ENCODE data around the gene SMG7. TPM values are rescaled to one million over a fixed set of nuclear protein-coding genes. Genes with fewer than 3 reads are reported as not detected.
A peak's percentile ranks its signal among the peaks of the same experiment; 100 is the strongest.

Gene SMG7
- total RNA-seq, 2 experiments from 2014 or later: 45.5 to 46.2 TPM

DNA sequence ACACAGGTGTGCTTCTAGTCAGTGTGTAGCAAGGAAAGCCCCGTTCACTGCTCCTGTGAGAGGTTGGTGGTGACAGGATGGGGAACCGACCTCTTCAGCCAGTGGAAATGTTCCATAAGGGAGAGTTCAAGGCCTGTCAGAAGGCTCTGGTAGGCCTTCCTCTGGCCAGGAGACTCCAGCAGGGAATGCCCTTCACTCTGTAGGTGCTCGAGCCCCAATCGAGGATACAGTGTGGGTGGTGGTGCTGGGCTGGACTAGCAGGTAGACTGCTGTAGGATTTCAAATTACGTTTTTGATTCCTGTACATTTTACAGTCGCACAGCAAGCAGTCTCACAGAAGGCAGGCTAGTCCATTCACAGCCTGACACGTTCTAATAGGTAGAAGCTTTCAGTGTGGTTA is 80.1 kb downstream of the SMG7 start:
- DNase-seq: no peak
- Mint-ChIP-seq H3K27me3 (no peaks in the 10 kb centered on the region), H3K9me3 (no peaks in the 10 kb centered on the region), H3K27ac (no peak overlapping the region), H3K36me3 (peaks cover 28% of the 10 kb centered on the region), H3K4me1 (ENCODE audit: low read depth) (peaks cover 2% of the 10 kb centered on the region), H3K4me3 (no peak overlapping the region)
- intact Hi-C loops (cut with micrococcal nuclease): no loop called here
- ChIA-PET CTCF (no interaction called here), POLR2A (no interaction called here)

DNA sequence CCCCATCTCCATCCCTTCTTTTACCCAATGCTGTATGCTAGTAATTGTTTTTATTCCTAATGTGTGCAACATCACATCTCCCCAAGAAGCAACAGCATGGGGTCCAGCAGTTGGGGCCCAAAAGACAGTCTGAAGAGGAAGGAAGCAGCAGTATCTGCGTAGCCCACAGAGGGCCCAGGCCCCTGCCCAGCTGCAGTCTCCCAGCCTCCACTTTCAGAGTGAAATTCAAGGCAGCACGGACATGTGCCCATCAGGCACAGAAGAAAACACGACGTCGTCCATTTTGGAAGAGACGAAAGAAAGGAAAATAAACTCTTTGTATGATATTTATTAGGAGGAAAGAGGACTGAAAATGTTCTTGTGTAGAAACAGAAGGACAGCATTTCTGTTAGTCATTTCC is 80.6 kb downstream of the SMG7 start:
- Mint-ChIP-seq H3K9me3 (no peaks in the 10 kb centered on the region), H3K36me3 (peaks cover 30% of the 10 kb centered on the region), H3K27me3 (no peaks in the 10 kb centered on the region), H3K4me1 (ENCODE audit: low read depth) (peaks cover 2% of the 10 kb centered on the region), H3K4me3 (no peak overlapping the region), H3K27ac (peak overlapping the region; percentile 11)
- DNase-seq: no peak
- ChIA-PET POLR2A (no interaction called here), CTCF (no interaction called here)
- intact Hi-C loops (cut with micrococcal nuclease): no loop called here

DNA sequence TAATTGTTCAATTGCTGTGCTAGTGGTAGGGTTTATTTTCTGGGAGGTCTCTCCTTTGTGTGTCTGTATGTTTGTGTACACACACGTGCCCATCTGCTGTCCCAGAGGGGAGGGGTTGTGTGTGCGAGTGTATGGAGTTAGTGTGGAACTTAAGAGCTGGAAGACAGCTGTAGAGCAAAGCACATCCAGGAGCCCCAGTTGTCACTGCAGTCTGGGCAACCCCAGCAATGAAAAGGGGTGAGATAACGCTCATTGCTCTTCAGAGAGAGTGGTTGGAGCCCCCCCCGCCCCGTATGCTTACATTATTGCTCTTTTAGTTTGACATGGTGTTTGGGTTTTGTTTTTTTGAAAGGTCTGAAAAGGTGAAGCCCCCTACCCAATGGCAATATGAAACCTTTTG is 81.0 kb downstream of the SMG7 start:
- peaks cover 2% of the 10 kb centered on the region for H3K4me1 Mint-ChIP-seq (ENCODE audit: low read depth)
- no peak for DNase-seq
- ChIA-PET CTCF (no interaction called here), POLR2A (no interaction called here)
- intact Hi-C loops (cut with micrococcal nuclease): no loop called here
- peaks cover 30% of the 10 kb centered on the region for H3K36me3 Mint-ChIP-seq
- peak overlapping the region; percentile 40 for H3K27ac Mint-ChIP-seq
- no peaks in the 10 kb centered on the region for H3K27me3 Mint-ChIP-seq
- no peak overlapping the region for H3K4me3 Mint-ChIP-seq
- no peaks in the 10 kb centered on the region for H3K9me3 Mint-ChIP-seq

DNA sequence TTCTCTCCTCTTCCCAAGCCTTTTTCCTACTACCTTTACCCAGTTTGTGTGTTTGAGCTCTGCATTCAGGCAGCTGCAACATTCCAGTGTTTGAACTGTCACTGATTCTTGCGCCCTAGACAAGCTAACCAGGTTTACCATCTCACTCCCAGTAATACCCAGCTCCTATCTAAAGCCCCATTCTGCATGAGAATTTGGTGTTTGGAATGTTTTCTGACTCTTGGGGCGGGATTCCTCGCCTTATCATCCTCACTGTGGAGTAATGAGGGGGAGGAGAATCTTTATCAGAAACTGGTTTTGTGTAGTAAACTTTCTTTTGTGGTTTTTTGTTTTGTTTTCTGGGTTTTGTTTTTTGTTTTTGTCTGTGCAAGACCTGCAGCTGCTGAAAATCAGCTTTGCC is 81.5 kb downstream of the SMG7 start:
- Mint-ChIP-seq H3K27me3 (no peaks in the 10 kb centered on the region), H3K9me3 (no peaks in the 10 kb centered on the region), H3K4me3 (no peak overlapping the region), H3K36me3 (peaks cover 27% of the 10 kb centered on the region), H3K27ac (peak overlapping the region; percentile 40), H3K4me1 (ENCODE audit: low read depth) (peaks cover 2% of the 10 kb centered on the region)
- intact Hi-C loops (cut with micrococcal nuclease): no loop called here
- ChIA-PET CTCF (no interaction called here), POLR2A (no interaction called here)
- DNase-seq: no peak

DNA sequence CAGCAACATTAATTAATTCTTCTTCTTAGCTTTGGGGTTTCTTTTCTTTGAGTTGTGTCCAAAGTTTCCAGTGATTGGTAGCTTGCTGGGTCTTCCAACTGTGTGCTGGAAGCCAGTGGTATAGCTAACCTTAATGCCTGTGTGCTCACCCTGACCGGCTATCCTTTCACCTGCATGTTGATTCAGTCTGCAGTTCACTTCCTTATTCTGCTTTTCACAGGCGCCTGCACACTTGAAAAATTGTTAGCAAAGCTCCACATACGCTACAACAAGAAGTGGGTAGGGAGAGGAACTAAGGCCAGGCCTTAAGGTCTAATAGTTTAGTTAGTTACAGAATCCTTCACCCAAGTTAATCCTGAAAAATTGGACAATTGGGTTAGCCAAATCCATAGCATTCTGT is 82.3 kb downstream of the SMG7 start:
- intact Hi-C loops (cut with micrococcal nuclease): no loop called here
- H3K4me1 Mint-ChIP-seq (ENCODE audit: low read depth): peaks cover 2% of the 10 kb centered on the region
- DNase-seq: no peak
- no peak overlapping the region for H3K27ac Mint-ChIP-seq
- H3K4me3 Mint-ChIP-seq: no peak overlapping the region
- H3K36me3 Mint-ChIP-seq: peaks cover 25% of the 10 kb centered on the region
- CTCF ChIA-PET: no interaction called here
- no peaks in the 10 kb centered on the region for H3K9me3 Mint-ChIP-seq
- POLR2A ChIA-PET: no interaction called here
- no peaks in the 10 kb centered on the region for H3K27me3 Mint-ChIP-seq

DNA sequence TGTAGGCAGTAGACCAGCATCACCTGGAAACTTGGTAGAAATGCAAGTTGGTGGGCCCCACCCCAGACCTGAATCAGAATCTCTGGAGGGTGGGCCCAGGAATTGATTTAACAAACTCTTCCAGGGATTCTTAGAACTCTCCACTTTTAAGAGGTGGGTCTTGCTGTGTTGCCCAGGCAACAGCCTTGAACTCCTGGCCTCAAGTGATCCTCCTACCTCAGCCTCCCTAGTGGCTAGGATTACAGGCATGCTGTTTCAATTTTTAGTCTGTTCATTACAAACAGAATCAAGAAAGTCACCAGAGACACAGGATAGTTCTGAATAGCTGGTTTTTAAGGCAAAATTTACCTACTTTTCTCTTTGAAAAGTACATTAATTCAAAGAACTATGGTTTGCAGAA is 86.8 kb downstream of the SMG7 start:
- Mint-ChIP-seq H3K36me3 (peaks cover 3% of the 10 kb centered on the region), H3K9me3 (no peaks in the 10 kb centered on the region), H3K4me3 (no peak overlapping the region), H3K27me3 (no peaks in the 10 kb centered on the region), H3K4me1 (ENCODE audit: low read depth) (no peaks in the 10 kb centered on the region), H3K27ac (no peak overlapping the region)
- intact Hi-C loops (cut with micrococcal nuclease): no loop called here
- no peak for DNase-seq
- CTCF ChIA-PET: no interaction called here
- POLR2A ChIA-PET: no interaction called here

DNA sequence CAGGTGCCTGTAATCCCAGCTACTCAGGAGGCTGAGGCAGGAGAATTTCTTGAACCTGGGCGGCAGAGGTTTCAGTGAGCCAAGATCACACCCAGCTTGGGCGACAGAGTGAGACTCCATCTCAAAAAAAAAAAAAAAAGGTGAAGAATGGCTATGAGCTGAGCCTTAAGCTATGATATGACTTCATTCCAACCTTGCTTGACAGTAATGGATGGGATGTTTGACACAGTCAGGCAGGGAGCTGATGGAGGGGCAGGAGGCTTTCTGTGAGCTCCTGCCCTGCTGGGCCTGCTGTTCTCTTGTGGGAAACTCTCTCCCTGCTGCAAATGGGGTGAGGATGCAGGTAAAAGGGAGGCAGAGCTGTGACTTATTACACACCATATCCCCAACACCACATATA is 90.4 kb downstream of the SMG7 start:
- Mint-ChIP-seq H3K27ac (no peak overlapping the region), H3K36me3 (peaks cover 3% of the 10 kb centered on the region), H3K4me3 (no peak overlapping the region), H3K4me1 (ENCODE audit: low read depth) (peaks cover 6% of the 10 kb centered on the region), H3K27me3 (no peaks in the 10 kb centered on the region), H3K9me3 (no peaks in the 10 kb centered on the region)
- ChIA-PET POLR2A (interaction anchor here (0.6 kb wide), 1 partner anchor 13 kb away, joined by 3 read pairs; no protein-coding TSS in a partner anchor), CTCF (interaction anchor here (0.6 kb wide), 2 partner anchors 27 to 353 kb away, joined by 3 to 7 read pairs; no protein-coding TSS in a partner anchor)
- DNase-seq: no peak
- intact Hi-C loops (cut with micrococcal nuclease): no loop called here

DNA sequence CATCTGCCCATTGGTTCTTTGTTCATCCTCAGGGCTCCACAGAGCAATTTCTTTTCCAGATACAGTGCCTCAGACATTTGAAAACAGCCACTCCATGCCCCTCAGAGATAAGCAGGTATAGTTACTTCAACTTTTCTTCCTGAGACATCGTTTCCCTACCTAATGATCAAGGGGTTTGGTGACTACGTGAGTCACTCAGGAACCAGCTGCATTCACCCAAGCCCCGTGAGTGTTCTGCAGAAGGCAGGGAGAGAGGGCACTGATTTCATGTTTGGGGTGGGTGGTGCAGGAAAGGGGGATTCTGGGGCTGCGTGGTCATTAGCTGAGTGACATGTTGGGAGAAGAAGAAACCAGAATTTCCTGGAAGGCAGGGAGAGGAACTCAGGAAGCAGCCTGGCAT is 93.0 kb downstream of the SMG7 start:
- POLR2A ChIA-PET: interaction anchor here (0.6 kb wide), 1 partner anchor 271 kb away, joined by 3 read pairs; no protein-coding TSS in a partner anchor
- CTCF ChIA-PET: no interaction called here
- DNase-seq: no peak
- Mint-ChIP-seq H3K36me3 (peaks cover 3% of the 10 kb centered on the region), H3K27me3 (no peaks in the 10 kb centered on the region), H3K4me1 (ENCODE audit: low read depth) (peaks cover 22% of the 10 kb centered on the region), H3K4me3 (no peak overlapping the region), H3K9me3 (no peaks in the 10 kb centered on the region), H3K27ac (no peak overlapping the region)
- intact Hi-C loops (cut with micrococcal nuclease): no loop called here

DNA sequence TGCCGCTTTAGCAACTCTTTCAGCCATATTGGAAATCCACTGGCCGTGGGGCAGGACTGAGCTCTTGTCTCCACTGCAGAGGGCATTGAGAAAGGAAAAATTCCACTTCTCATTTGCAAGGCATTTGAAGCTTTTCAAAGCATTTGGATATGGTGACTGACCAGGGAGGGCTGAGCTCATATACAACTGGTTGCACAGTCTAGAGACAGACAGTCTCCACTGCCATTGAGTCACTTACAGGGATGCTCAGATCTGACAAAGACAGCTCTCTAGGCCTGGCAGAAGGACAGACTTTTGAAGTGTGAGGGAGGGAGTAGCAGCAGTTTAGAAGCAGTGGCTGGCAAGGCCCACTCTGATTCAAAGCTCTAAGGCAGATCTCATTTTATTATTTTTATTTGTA is 93.7 kb downstream of the SMG7 start:
- POLR2A ChIA-PET: no interaction called here
- intact Hi-C loops (cut with micrococcal nuclease): no loop called here
- DNase-seq: no peak
- Mint-ChIP-seq H3K36me3 (peaks cover 3% of the 10 kb centered on the region), H3K4me3 (no peak overlapping the region), H3K27ac (no peak overlapping the region), H3K9me3 (no peaks in the 10 kb centered on the region), H3K4me1 (ENCODE audit: low read depth) (peaks cover 22% of the 10 kb centered on the region), H3K27me3 (no peaks in the 10 kb centered on the region)
- CTCF ChIA-PET: no interaction called here

DNA sequence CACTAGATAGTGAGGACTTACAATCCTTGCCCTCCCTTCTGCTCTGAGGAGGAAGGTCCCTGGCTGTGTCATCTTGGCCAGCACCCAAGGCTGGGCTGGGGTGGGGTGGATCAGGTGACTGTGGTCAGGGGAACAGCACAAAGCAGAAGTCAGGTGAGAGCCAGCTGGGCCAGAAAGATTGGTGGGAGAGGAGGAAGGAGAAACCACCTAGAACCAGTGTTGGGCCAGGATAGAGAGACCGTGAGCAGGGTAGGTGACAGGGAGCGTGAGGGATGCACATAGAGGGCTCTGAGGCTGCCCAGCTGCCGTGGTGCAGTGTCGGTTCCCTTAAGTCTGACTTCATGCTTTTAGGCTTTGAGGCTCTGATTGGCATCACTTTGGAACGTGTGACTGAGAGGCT is 95.3 kb downstream of the SMG7 start:
- Mint-ChIP-seq H3K27ac (no peak overlapping the region), H3K27me3 (no peaks in the 10 kb centered on the region), H3K4me3 (no peak overlapping the region), H3K9me3 (no peaks in the 10 kb centered on the region), H3K36me3 (peaks cover 3% of the 10 kb centered on the region), H3K4me1 (ENCODE audit: low read depth) (peaks cover 22% of the 10 kb centered on the region)
- ChIA-PET CTCF (interaction anchor here (0.6 kb wide), 1 partner anchor 707 kb away, joined by 5 read pairs; no protein-coding TSS in a partner anchor), POLR2A (no interaction called here)
- peak; percentile 45 for DNase-seq
- intact Hi-C loops (cut with micrococcal nuclease): no loop called here

DNA sequence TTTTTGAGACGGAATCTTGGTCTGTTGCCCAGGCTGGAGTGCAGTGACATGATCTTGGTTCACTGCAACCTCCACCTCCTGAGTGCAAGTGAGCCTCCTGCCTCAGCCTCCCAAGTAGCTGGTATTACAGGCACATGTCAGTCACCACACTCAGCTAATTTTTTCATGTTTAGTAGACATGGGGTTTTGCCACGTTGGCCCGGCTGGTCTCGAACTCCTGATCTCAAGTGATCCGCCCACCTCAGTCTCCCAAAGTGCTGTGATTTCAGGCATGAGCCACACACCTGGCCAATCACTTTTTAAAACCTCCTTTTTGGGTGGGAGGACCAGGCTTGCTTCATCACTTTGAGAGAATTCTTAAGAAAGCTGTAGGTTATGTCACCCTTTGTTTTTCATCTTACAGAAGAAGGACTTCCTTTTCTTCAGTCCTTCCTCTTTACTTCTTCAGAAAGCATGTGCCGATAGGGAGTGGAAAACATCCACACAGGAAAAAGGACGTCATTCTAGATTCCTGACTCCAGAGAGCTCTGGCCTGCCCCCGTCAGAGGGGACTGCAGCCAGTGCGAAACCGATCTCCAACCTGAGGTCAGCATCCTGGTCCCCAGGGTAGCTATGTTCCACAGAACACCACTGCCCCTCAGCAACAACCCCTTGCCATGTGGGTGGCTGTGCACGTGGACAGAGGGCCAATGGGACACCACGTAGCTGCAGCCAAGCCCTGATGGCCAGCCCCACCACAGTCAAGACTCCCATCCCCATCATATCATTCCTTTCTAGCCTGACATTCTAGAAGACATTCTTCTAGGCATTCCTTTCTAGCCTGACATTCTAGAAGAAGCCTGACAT is 96.1 kb downstream of the SMG7 start:
- Mint-ChIP-seq H3K4me1 (ENCODE audit: low read depth) (peaks cover 22% of the 10 kb centered on the region), H3K9me3 (no peaks in the 10 kb centered on the region), H3K27me3 (no peaks in the 10 kb centered on the region), H3K4me3 (no peak overlapping the region), H3K36me3 (peaks cover 3% of the 10 kb centered on the region), H3K27ac (peak overlapping the region; percentile 69)
- ChIA-PET CTCF (interaction anchor here (0.6 to 2.0 kb wide), 2 partner anchors 87 to 708 kb away, joined by 5 read pairs; no protein-coding TSS in a partner anchor), POLR2A (interaction anchor here (1.0 to 1.4 kb wide), 3 partner anchors 10 to 29 kb away, joined by 3 to 4 read pairs (median 3); no protein-coding TSS in a partner anchor)
- DNase-seq: peak; percentile 45
- intact Hi-C loops (cut with micrococcal nuclease): loop anchor here (1.0 kb wide), 2 partner anchors 12 to 22 kb away; partner anchors contain the start of gene NCF2

DNA sequence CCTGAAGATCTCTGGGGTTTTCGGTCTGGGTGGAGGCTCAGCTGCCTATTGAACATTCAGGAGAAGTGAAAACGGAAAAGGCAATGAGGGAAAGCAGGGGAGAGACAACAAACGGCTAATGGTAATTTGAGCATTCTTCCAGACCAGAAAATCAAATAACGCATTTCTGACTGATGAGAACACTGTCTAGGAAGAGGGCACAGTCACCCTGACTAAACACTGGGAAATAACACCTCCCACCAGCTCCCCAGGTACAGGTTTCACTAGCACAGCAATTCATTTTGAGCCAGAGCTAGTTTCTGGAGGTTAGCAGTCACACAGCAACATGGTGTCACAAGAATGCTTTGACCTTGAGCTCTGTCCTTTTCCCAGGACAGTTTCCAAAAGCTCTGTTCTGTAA is 96.8 kb downstream of the SMG7 start:
- H3K4me1 Mint-ChIP-seq (ENCODE audit: low read depth): peaks cover 22% of the 10 kb centered on the region
- H3K27me3 Mint-ChIP-seq: no peaks in the 10 kb centered on the region
- H3K36me3 Mint-ChIP-seq: peaks cover 3% of the 10 kb centered on the region
- no peak overlapping the region for H3K4me3 Mint-ChIP-seq
- intact Hi-C loops (cut with micrococcal nuclease): loop anchor here (1.0 kb wide), 2 partner anchors 11 to 21 kb away; partner anchors contain the start of gene NCF2
- DNase-seq: peak; percentile 66
- no peaks in the 10 kb centered on the region for H3K9me3 Mint-ChIP-seq
- CTCF ChIA-PET: interaction anchor here (1.1 to 2.0 kb wide), 2 partner anchors 86 to 288 kb away, joined by 3 to 5 read pairs; no protein-coding TSS in a partner anchor
- H3K27ac Mint-ChIP-seq: peak overlapping the region; percentile 69
- POLR2A ChIA-PET: interaction anchor here (0.5 to 1.4 kb wide), 5 partner anchors 11 to 731 kb away, joined by 3 to 4 read pairs (median 3); no protein-coding TSS in a partner anchor
